RPMI8226 (cell line): Measurements from ENCODE around the gene GOLGA8A.
"Not testable (repeated sequence)": the region's sequence is repeated elsewhere in the genome, so short reads cannot be mapped to it uniquely, and the experiment has no call there.

Experiments
- DNase-seq: peaks from one replicate; pipeline ENCODE4 v3.0.0-alpha.2; 2015

Gene GOLGA8A

GRCh38 chr15:34408973-34409372 is 28.6 kb downstream of the GOLGA8A start:
- DNase-seq, result not testable (repeated sequence)

- not testable (repeated sequence) for DNase-seq
Measured at GRCh38 chr15:34403899-34404298, 33.7 kb downstream of the GOLGA8A start.

GRCh38 chr15:34403160-34403598 is 34.4 kb downstream of the GOLGA8A start:
- DNase-seq, result not testable (repeated sequence)

DNA sequence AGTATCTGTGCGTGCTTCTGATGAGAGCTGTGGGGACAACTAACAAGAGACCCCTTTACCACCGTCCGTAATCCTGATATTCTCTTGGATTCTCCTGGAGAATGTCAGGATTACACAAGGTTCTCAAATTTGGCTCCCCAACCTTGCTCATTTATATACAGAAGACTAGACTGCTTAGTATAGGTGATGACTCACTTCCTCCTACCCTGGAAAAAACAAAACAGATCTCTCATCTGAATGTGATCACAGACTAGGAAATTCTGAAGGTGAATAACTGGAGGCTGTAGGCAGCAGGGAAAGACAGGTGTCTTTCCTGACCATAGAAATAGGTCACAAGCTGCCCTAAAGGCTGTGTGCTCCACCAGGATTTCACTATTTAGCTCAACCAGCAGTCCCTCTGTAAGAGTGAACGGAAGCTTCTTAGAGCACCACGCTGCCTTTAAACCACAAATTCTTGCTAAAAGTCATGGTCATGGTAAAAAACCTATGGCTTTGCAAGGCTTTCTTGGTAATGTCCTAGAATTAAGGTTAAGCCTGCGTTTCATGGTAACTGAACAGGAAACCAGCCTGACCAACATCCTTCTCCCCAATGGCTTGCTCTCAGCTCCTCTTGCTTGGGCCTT is 39.9 kb downstream of the GOLGA8A start:
- not testable (repeated sequence) for DNase-seq

GRCh38 chr15:34392981-34393380 is 44.6 kb downstream of the GOLGA8A start:
- DNase-seq, result not testable (repeated sequence)

DNA sequence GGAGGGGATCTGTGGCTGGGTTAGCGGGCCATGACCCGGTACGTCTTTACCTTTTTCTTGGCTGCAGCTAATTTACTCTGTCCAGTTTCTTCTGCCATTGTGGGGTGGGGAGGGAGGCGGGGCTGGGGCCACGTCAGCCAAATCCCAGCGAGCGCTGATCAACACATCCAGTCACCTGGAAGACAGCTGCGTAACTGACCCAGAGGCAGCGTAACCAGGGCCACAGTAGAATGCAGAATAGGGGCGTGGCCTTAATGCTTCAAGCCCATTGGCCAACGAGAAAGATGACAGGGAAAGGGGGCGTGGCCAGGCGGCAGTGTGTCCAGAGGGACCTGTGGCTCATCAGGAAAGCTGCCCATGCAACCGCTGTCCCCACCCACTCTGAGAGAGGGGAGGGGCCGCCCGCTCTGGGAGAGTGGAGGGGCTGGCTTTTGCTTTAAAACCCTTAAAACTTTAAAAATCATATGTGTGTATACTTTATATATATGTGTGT is 48.0 kb downstream of the GOLGA8A start:
- not testable (repeated sequence) for DNase-seq
